Hepatocyte (in vitro differentiated cells): ENCODE results near the gene CDC37L1.

Experiments used
- EZH2 ChIP-seq: fragments of 200-600 bp; sonication (generic); IDR thresholded peaks from 2 replicates; pipeline ENCODE4 v1.6.1; 2016; ENCODE audit warnings: antibody characterized with exemption, mild to moderate bottlenecking, borderline replicate concordance
- EZH2phosphoT487 ChIP-seq: fragments of 200-600 bp; sonication (generic); IDR thresholded peaks from one replicate; pipeline ENCODE4 v1.6.1; 2018; ENCODE audit warnings: antibody characterized with exemption, mild to moderate bottlenecking, low read depth, moderate library complexity; ENCODE audit not compliant: unreplicated experiment, severe bottlenecking
- TF ChIP-seq, protein P1 (sequence below): fragments of 200-600 bp; sonication (generic); IDR thresholded peaks from 2 replicates; pipeline ENCODE4 v1.5.1; 2016; ENCODE audit warnings: antibody characterized with exemption, mild to moderate bottlenecking; ENCODE audit not compliant: poor library complexity

DNA sequence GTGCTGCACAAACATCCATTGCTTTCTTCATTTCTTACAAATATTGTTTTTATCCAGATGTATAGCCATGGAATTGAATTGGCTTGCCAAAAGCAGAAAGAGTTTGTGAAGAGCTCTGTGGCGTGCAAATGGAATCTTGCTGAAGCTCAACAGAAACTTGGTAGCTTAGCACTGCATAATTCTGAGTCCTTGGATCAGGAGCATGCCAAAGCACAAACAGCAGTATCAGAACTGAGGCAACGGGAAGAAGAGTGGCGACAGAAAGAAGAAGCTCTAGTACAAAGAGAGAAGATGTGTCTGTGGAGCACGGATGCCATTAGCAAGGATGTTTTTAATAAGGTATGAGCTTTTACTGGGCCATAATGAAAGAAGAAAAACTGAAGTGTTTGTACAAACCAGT is 5.5 kb downstream of the CDC37L1 start:
- TF ChIP-seq, protein P1, sequence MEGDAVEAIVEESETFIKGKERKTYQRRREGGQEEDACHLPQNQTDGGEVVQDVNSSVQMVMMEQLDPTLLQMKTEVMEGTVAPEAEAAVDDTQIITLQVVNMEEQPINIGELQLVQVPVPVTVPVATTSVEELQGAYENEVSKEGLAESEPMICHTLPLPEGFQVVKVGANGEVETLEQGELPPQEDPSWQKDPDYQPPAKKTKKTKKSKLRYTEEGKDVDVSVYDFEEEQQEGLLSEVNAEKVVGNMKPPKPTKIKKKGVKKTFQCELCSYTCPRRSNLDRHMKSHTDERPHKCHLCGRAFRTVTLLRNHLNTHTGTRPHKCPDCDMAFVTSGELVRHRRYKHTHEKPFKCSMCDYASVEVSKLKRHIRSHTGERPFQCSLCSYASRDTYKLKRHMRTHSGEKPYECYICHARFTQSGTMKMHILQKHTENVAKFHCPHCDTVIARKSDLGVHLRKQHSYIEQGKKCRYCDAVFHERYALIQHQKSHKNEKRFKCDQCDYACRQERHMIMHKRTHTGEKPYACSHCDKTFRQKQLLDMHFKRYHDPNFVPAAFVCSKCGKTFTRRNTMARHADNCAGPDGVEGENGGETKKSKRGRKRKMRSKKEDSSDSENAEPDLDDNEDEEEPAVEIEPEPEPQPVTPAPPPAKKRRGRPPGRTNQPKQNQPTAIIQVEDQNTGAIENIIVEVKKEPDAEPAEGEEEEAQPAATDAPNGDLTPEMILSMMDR = no peak
- TF ChIP-seq EZH2 (no peak), EZH2phosphoT487 (no peak)
